ENCODE measurements around the gene SCRN1. TPM values are rescaled to one million over a fixed set of nuclear protein-coding genes. Genes with fewer than 3 reads are reported as not detected.
A peak's percentile ranks its signal among the peaks of the same experiment; 100 is the strongest.

SCRN1 gene
- total RNA-seq, 1 experiment from 2014 or later, result 96.2 TPM

- TF ChIP-seq SMAD3 (CRISPR knock-in tag; IDR thresholded peaks at IDR 0.05; ENCODE audit: borderline replicate concordance) (no peak), CREM (CRISPR knock-in tag; IDR thresholded peaks at IDR 0.05) (0 out of 2 replicates have a peak, but pooled peaks have one; percentile 49), ZNF121 (CRISPR knock-in tag; IDR thresholded peaks at IDR 0.05) (no peak), ATF2 (CRISPR knock-in tag; IDR thresholded peaks at IDR 0.05; ENCODE audit: borderline replicate concordance, low read depth) (no peak), E2F1 (CRISPR knock-in tag; IDR thresholded peaks at IDR 0.05) (no peak), FOXP1 (CRISPR knock-in tag; IDR thresholded peaks at IDR 0.05; ENCODE audit: borderline replicate concordance) (no peak), SP1 (CRISPR knock-in tag; conservative IDR thresholded peaks at IDR 0.05) (peak; percentile 74; the same call in 1 of the 2 replicates), PREB (CRISPR knock-in tag; IDR thresholded peaks at IDR 0.05; ENCODE audit: borderline replicate concordance) (no peak), ATF3 (CRISPR knock-in tag; conservative IDR thresholded peaks at IDR 0.05) (no peak), MAX (CRISPR knock-in tag; IDR thresholded peaks at IDR 0.05) (peak; percentile 46), ATF1 (CRISPR knock-in tag; IDR thresholded peaks at IDR 0.05) (no peak), ATF6 (CRISPR knock-in tag; IDR thresholded peaks at IDR 0.05) (no peak), E2F4 (CRISPR knock-in tag; IDR thresholded peaks at IDR 0.05; ENCODE audit: borderline replicate concordance, low read depth) (no peak), MLX (CRISPR knock-in tag; IDR thresholded peaks at IDR 0.05) (no peak), USF2 (CRISPR knock-in tag; IDR thresholded peaks at IDR 0.05) (peak; percentile 17; the same call in 1 of the 2 replicates), PRDM15 (CRISPR knock-in tag; IDR thresholded peaks at IDR 0.05) (peak; percentile 62; the same call in 1 of the 2 replicates), MXD4 (CRISPR knock-in tag; IDR thresholded peaks at IDR 0.05; ENCODE audit: borderline replicate concordance) (no peak), SOX15 (CRISPR knock-in tag; IDR thresholded peaks at IDR 0.05) (no peak), ELF4 (CRISPR knock-in tag; IDR thresholded peaks at IDR 0.05; ENCODE audit: low read depth) (no peak), ZNF423 (CRISPR knock-in tag; IDR thresholded peaks at IDR 0.05) (0 out of 2 replicates have a peak, but pooled peaks have one; percentile 9), ZNF281 (CRISPR knock-in tag; IDR thresholded peaks at IDR 0.05) (no peak)
These were observed 36.8 kb upstream of the SCRN1 start, which contains the start of gene FKBP14 (continued) for GRCh38 chr7:30026229-30027064.
